Measurements from ENCODE around the gene MMP25. TPM values are rescaled to one million over a fixed set of nuclear protein-coding genes. Genes with fewer than 3 reads are reported as not detected.

Gene MMP25
- total and polyA plus RNA-seq, 9 of the 15 experiments (the other 6 are each of a cell fraction or from before 2014, with no cell fraction given), result 0.03 to 0.04 TPM; not detected in 7

DNA sequence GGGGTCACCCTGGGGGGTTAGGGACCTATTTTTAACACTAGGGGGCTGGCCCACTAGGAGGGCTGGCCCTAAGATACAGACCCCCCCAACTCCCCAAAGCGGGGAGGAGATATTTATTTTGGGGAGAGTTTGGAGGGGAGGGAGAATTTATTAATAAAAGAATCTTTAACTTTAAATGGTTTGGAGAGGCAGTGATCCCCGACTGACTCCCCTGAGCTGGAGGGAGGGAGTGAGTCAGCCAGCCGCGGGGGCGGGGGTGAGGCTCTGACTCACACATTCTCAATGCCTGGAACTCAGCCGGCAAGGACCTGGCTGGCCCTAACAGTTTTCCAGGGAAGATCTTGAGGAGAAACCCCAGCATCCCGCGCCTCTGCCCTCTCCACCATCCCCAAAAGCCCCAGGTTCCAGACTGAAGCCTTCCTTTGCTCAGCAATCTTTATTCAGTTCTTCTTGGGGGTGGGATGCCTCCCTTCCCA is 24.1 kb upstream of the MMP25 start (continued):
- TF ChIP-seq, protein P1, sequence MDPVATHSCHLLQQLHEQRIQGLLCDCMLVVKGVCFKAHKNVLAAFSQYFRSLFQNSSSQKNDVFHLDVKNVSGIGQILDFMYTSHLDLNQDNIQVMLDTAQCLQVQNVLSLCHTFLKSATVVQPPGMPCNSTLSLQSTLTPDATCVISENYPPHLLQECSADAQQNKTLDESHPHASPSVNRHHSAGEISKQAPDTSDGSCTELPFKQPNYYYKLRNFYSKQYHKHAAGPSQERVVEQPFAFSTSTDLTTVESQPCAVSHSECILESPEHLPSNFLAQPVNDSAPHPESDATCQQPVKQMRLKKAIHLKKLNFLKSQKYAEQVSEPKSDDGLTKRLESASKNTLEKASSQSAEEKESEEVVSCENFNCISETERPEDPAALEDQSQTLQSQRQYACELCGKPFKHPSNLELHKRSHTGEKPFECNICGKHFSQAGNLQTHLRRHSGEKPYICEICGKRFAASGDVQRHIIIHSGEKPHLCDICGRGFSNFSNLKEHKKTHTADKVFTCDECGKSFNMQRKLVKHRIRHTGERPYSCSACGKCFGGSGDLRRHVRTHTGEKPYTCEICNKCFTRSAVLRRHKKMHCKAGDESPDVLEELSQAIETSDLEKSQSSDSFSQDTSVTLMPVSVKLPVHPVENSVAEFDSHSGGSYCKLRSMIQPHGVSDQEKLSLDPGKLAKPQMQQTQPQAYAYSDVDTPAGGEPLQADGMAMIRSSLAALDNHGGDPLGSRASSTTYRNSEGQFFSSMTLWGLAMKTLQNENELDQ (CRISPR knock-in tag; IDR thresholded peaks at IDR 0.05; ENCODE audit: borderline replicate concordance), result no peak
- no peak for TF ChIP-seq NFE2L1 (tag; IDR thresholded peaks at IDR 0.05; ENCODE audit: borderline replicate concordance, low read depth)
- no peak for TF ChIP-seq MBD2 (IDR thresholded peaks at IDR 0.05; ENCODE audit: borderline replicate concordance, low read depth)
- peak; percentile 18; the same call in 1 of the 2 replicates for TF ChIP-seq ZBTB7A (IDR thresholded peaks at IDR 0.05; ENCODE audit: borderline replicate concordance, control insufficient read depth, low read depth, low read length)
- no peak for TF ChIP-seq SREBF2 (CRISPR knock-in tag; IDR thresholded peaks at IDR 0.05)
- peak; percentile 85 for TF ChIP-seq ARID1B (IDR thresholded peaks at IDR 0.05)
- TF ChIP-seq, protein P2, sequence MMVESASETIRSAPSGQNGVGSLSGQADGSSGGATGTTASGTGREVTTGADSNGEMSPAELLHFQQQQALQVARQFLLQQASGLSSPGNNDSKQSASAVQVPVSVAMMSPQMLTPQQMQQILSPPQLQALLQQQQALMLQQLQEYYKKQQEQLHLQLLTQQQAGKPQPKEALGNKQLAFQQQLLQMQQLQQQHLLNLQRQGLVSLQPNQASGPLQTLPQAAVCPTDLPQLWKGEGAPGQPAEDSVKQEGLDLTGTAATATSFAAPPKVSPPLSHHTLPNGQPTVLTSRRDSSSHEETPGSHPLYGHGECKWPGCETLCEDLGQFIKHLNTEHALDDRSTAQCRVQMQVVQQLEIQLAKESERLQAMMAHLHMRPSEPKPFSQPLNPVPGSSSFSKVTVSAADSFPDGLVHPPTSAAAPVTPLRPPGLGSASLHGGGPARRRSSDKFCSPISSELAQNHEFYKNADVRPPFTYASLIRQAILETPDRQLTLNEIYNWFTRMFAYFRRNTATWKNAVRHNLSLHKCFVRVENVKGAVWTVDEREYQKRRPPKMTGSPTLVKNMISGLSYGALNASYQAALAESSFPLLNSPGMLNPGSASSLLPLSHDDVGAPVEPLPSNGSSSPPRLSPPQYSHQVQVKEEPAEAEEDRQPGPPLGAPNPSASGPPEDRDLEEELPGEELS (CRISPR knock-in tag; IDR thresholded peaks at IDR 0.05; ENCODE audit: borderline replicate concordance), result no peak
- no peak for TF ChIP-seq RREB1 (CRISPR knock-in tag; IDR thresholded peaks at IDR 0.05)
- no peak for TF ChIP-seq ETV1 (tag; conservative IDR thresholded peaks at IDR 0.05; ENCODE audit: low read depth)
- TF ChIP-seq SMARCA4 (IDR thresholded peaks at IDR 0.05), result peak; percentile 94
- TF ChIP-seq RNF219 (CRISPR knock-in tag; IDR thresholded peaks at IDR 0.05), result no peak
- no peak for TF ChIP-seq SIRT6 (IDR thresholded peaks at IDR 0.05; ENCODE audit: low read depth, low read length)
- TF ChIP-seq MCM2 (IDR thresholded peaks at IDR 0.05; ENCODE audit: low read depth), result no peak
- TF ChIP-seq NONO (IDR thresholded peaks at IDR 0.05; ENCODE audit: low read depth in 2 of 2, low read length in 1 of 2), result no peak
- TF ChIP-seq BRCA1 (IDR thresholded peaks at IDR 0.05), result no peak
- no peak for TF ChIP-seq BRCA1 (CRISPR knock-in tag; IDR thresholded peaks at IDR 0.05)

All from K562 (cell line).